ENCODE measurements around the gene ZDHHC14. TPM values are rescaled to one million over a fixed set of nuclear protein-coding genes. Genes with fewer than 3 reads are reported as not detected.

The ZDHHC14 gene
- total RNA-seq, 1 donor from 2014 or later, result 15.2 TPM

- DNase-seq (ENCODE audit: extremely low spot score in 2 of 2), result no peak
- no peak overlapping the region for H3K27ac ChIP-seq
- H3K9me3 ChIP-seq, result no peaks in the 10 kb centered on the region
- H3K27me3 ChIP-seq, result no peaks in the 10 kb centered on the region
- peaks cover 27% of the 10 kb centered on the region for H3K4me1 ChIP-seq
- H3K4me3 ChIP-seq, result no peak overlapping the region
- intact Hi-C loops (cut with DNase I), result no loop called here
- no peaks in the 10 kb centered on the region for H3K36me3 ChIP-seq
- no peak for TF ChIP-seq POLR2A (IDR thresholded peaks at IDR 0.05)
- no peak for TF ChIP-seq CTCF (IDR thresholded peaks at IDR 0.05)
- no peak for TF ChIP-seq POLR2AphosphoS5 (IDR thresholded peaks at IDR 0.05; ENCODE audit: insufficient read depth in 1 of 2, low read depth in 1 of 2)
These were observed 292.6 kb downstream of the ZDHHC14 start for GRCh38 chr6:157673596-157673995.

- DNase-seq (ENCODE audit: extremely low spot score in 2 of 2), result no peak
- no peak for TF ChIP-seq CTCF (IDR thresholded peaks at IDR 0.05)
- no peak for TF ChIP-seq POLR2AphosphoS5 (IDR thresholded peaks at IDR 0.05; ENCODE audit: insufficient read depth in 1 of 2, low read depth in 1 of 2)
- intact Hi-C loops (cut with DNase I), result no loop called here
These were observed 293.1 kb downstream of the ZDHHC14 start for GRCh38 chr6:157674061-157674460.

GRCh38 chr6:157675831-157676230, 294.8 kb downstream of the ZDHHC14 start:
- H3K4me1 ChIP-seq, result peaks cover 6% of the 10 kb centered on the region
- no peaks in the 10 kb centered on the region for H3K27me3 ChIP-seq
- DNase-seq (ENCODE audit: extremely low spot score in 2 of 2), result no peak
- H3K4me3 ChIP-seq, result no peak overlapping the region
- intact Hi-C loops (cut with DNase I), result no loop called here
- TF ChIP-seq POLR2A (IDR thresholded peaks at IDR 0.05) (no peak), POLR2AphosphoS5 (IDR thresholded peaks at IDR 0.05; ENCODE audit: insufficient read depth in 1 of 2, low read depth in 1 of 2) (no peak), CTCF (IDR thresholded peaks at IDR 0.05) (no peak)
- peak overlapping the region; percentile 33 for H3K27ac ChIP-seq
- no peaks in the 10 kb centered on the region for H3K36me3 ChIP-seq
- H3K9me3 ChIP-seq, result no peaks in the 10 kb centered on the region

More at GRCh38 chr6:157674061-157674460, 293.1 kb downstream of the ZDHHC14 start:
- H3K36me3 ChIP-seq, result no peaks in the 10 kb centered on the region
- H3K27me3 ChIP-seq, result no peaks in the 10 kb centered on the region
- H3K9me3 ChIP-seq, result no peaks in the 10 kb centered on the region
- H3K4me1 ChIP-seq, result peaks cover 22% of the 10 kb centered on the region
- H3K4me3 ChIP-seq, result no peak overlapping the region
- H3K27ac ChIP-seq, result no peak overlapping the region

- H3K27ac ChIP-seq, result peak overlapping the region; percentile 33
- H3K4me3 ChIP-seq, result no peak overlapping the region
- no peaks in the 10 kb centered on the region for H3K36me3 ChIP-seq
- intact Hi-C loops (cut with DNase I), result no loop called here
- no peaks in the 10 kb centered on the region for H3K9me3 ChIP-seq
- no peak for DNase-seq (ENCODE audit: extremely low spot score in 2 of 2)
- H3K27me3 ChIP-seq, result no peaks in the 10 kb centered on the region
- peaks cover 5% of the 10 kb centered on the region for H3K4me1 ChIP-seq
- TF ChIP-seq CTCF (IDR thresholded peaks at IDR 0.05) (no peak), POLR2AphosphoS5 (IDR thresholded peaks at IDR 0.05; ENCODE audit: insufficient read depth in 1 of 2, low read depth in 1 of 2) (no peak), POLR2A (IDR thresholded peaks at IDR 0.05) (no peak)
These were observed 295.3 kb downstream of the ZDHHC14 start for GRCh38 chr6:157676241-157676640.

- Histone ChIP-seq H3K4me3 (no peak overlapping the region), H3K27ac (no peak overlapping the region), H3K36me3 (no peaks in the 10 kb centered on the region), H3K9me3 (no peaks in the 10 kb centered on the region), H3K27me3 (no peaks in the 10 kb centered on the region), H3K4me1 (peaks cover 5% of the 10 kb centered on the region)
- TF ChIP-seq POLR2A (IDR thresholded peaks at IDR 0.05) (no peak), POLR2AphosphoS5 (IDR thresholded peaks at IDR 0.05; ENCODE audit: insufficient read depth in 1 of 2, low read depth in 1 of 2) (no peak), CTCF (IDR thresholded peaks at IDR 0.05) (no peak)
- DNase-seq (ENCODE audit: extremely low spot score in 2 of 2), result no peak
- intact Hi-C loops (cut with DNase I), result no loop called here
These were observed 296.2 kb downstream of the ZDHHC14 start for GRCh38 chr6:157677235-157677634.

All from vagina (tissue), 2 donors.